Mesenchymal stem cell (in vitro differentiated cells and primary cell): Measurements from ENCODE around the gene KANK4.

ENCODE experiments used
- DNase-seq: peaks from one replicate; pipeline ENCODE4 v3.0.0-alpha.2; 2013
- H2AFZ ChIP-seq: one replicate; pipeline ENCODE4 v1.6.1; 2013; ENCODE audit warnings: low read depth, mild to moderate bottlenecking, control low read depth, inconsistent platforms, low read length, moderate library complexity
- H2AK5ac ChIP-seq: 2 replicates; pipeline ENCODE4 v1.6.1; 2013; ENCODE audit warnings: low read length, moderate library complexity, mild to moderate bottlenecking, inconsistent platforms; ENCODE audit not compliant: severe bottlenecking
- H2BK120ac ChIP-seq: one replicate; pipeline ENCODE4 v1.6.1; 2013; ENCODE audit warnings: low read depth, mild to moderate bottlenecking, inconsistent platforms, low read length, moderate library complexity
- H2BK12ac ChIP-seq, 2 experiments: one replicate each; pipeline ENCODE4 v1.6.1; 2013; ENCODE audit warnings: inconsistent platforms in 2 of 2, low read length in 2 of 2, mild to moderate bottlenecking in 2 of 2, moderate library complexity in 2 of 2, control low read depth in 1 of 2
- H2BK15ac ChIP-seq: one replicate; pipeline ENCODE4 v1.6.1; 2013; ENCODE audit warnings: mild to moderate bottlenecking, low read depth, inconsistent platforms; ENCODE audit not compliant: poor library complexity, severe bottlenecking
- H2BK5ac ChIP-seq: 2 replicates; pipeline ENCODE4 v1.6.1; 2013; ENCODE audit warnings: low read depth, mild to moderate bottlenecking, low read length, control low read depth, inconsistent platforms; ENCODE audit not compliant: poor library complexity, severe bottlenecking
- H3K14ac ChIP-seq, 2 experiments: one replicate each; pipeline ENCODE4 v1.6.1; 2013; ENCODE audit warnings: inconsistent platforms in 2 of 2, low read length in 2 of 2, control low read depth in 1 of 2, mild to moderate bottlenecking in 1 of 2, moderate library complexity in 1 of 2
- H3K18ac ChIP-seq, 2 experiments: one replicate each; pipeline ENCODE4 v1.6.1; 2013; ENCODE audit warnings: inconsistent platforms in 2 of 2, low read length in 2 of 2, control low read depth in 1 of 2, low read depth in 1 of 2, mild to moderate bottlenecking in 1 of 2
- H3K23ac ChIP-seq, 2 experiments: one replicate each; pipeline ENCODE4 v1.6.1; 2013; ENCODE audit warnings: inconsistent platforms in 2 of 2, low read length in 2 of 2, mild to moderate bottlenecking in 2 of 2, moderate library complexity in 2 of 2, control low read depth in 1 of 2
- H3K27ac ChIP-seq: 2 replicates; pipeline ENCODE4 v1.5.1; 2013; ENCODE audit warnings: mild to moderate bottlenecking, moderate library complexity, low read length, control low read depth, inconsistent platforms; ENCODE audit not compliant: poor library complexity, severe bottlenecking
- H3K27me3 ChIP-seq, 2 experiments: 2 replicates each; pipeline versions ENCODE4 v1.6.1 to v1.7.0; 2013; ENCODE audit warnings: low read length in 2 of 2, mild to moderate bottlenecking in 2 of 2, moderate library complexity in 2 of 2, control low read depth in 1 of 2, inconsistent platforms in 1 of 2; ENCODE audit not compliant: control insufficient read depth in 1 of 2, insufficient read depth in 1 of 2
- H3K36me3 ChIP-seq, 2 experiments: 2 replicates each; pipeline versions ENCODE4 v1.6.1 to v1.7.0; 2013; ENCODE audit warnings: low read length in 2 of 2, control low read depth in 1 of 2, inconsistent platforms in 1 of 2, low read depth in 1 of 2, mild to moderate bottlenecking in 1 of 2; ENCODE audit not compliant: insufficient read depth in 2 of 2, control insufficient read depth in 1 of 2
- H3K4ac ChIP-seq, 2 experiments: one replicate each; pipeline ENCODE4 v1.6.1; 2013; ENCODE audit warnings: inconsistent platforms in 2 of 2, low read length in 2 of 2, mild to moderate bottlenecking in 2 of 2, moderate library complexity in 2 of 2, control low read depth in 1 of 2, low read depth in 1 of 2
- H3K4me1 ChIP-seq: 2 replicates; pipeline ENCODE4 v1.6.1; 2013; ENCODE audit warnings: low read depth, low read length, control low read depth; ENCODE audit not compliant: control insufficient read depth, insufficient read depth
- H3K4me2 ChIP-seq: 2 replicates; pipeline ENCODE4 v1.6.1; 2013; ENCODE audit warnings: low read length, mild to moderate bottlenecking, inconsistent platforms; ENCODE audit not compliant: poor library complexity, severe bottlenecking
- H3K4me3 ChIP-seq, 2 experiments: 2 replicates each; pipeline versions ENCODE4 v1.5.1 to v1.7.0; 2013; ENCODE audit warnings: low read length in 2 of 2, mild to moderate bottlenecking in 2 of 2, control low read depth in 1 of 2, low read depth in 1 of 2; ENCODE audit not compliant: insufficient read depth in 1 of 2
- H3K79me1 ChIP-seq: replicated peaks from 2 replicates; pipeline ENCODE4 v1.6.1; 2013; ENCODE audit warnings: mild to moderate bottlenecking, control low read depth, low read length, inconsistent platforms; ENCODE audit not compliant: poor library complexity, severe bottlenecking
- H3K9ac ChIP-seq: 2 replicates; pipeline ENCODE4 v1.7.0; 2013; ENCODE audit warnings: mild to moderate bottlenecking, low read length, moderate library complexity
- H3K9me3 ChIP-seq: 2 replicates; pipeline ENCODE4 v1.7.0; 2013; ENCODE audit warnings: mild to moderate bottlenecking, low read length; ENCODE audit not compliant: control insufficient read depth
- H4K8ac ChIP-seq: one replicate; pipeline ENCODE4 v1.6.1; 2013; ENCODE audit warnings: inconsistent platforms, mild to moderate bottlenecking, low read length, moderate library complexity
- H4K91ac ChIP-seq: one replicate; pipeline ENCODE4 v1.6.1; 2013; ENCODE audit warnings: mild to moderate bottlenecking, low read length, inconsistent platforms
- whole genome bisulfite sequencing: methylation state at CpG from one replicate; pipeline ENCODE4 v1.1.7; 2013; ENCODE audit warnings: mixed read lengths; 5-methylcytosine and 5-hydroxymethylcytosine counted together

Gene KANK4

DNA sequence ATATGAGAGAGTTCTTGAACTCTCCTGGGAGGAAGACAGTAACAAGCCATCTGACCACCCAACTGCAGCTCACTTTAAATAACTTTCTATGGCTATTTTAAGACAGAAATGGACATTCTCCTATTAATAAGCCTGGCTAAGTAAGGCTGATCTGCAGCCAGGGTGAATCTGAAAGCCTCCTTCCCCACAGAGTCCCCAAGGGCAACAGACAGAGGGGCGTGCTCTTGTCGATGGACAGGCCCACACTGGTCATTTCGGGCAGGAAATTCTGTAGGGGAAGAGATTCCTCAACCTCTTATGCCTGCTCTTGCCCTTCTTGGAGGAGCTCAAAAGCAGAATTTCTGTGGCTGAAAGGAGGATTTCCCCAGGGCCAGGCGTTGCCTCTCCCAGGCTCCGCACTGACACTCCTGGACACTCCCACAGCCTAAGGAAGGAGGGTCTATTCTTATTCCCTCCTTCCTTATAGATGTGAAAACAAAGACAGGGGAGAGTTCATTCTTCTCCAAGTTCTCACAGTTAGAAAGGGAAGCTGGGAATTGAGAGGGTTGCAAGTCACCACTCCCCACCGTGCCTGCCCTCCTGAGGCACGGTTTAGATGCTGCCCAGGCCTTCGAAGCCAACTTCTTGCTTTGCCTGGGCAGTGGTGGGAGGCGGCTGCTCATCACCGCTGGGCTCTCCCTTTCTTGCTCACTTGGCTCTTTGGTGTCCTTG, 17.9 kb upstream of the KANK4 start:
- no peak overlapping the region for H3K4me3 ChIP-seq
- H3K4ac ChIP-seq, result no peak overlapping the region
- no peaks in the 10 kb centered on the region for H3K9me3 ChIP-seq
- H3K18ac ChIP-seq, result no peak overlapping the region
- no peak overlapping the region for H2BK120ac ChIP-seq
- H3K36me3 ChIP-seq, result no peaks in the 10 kb centered on the region
- no peak overlapping the region for H2BK12ac ChIP-seq
- DNase-seq, result no peak
- H3K27me3 ChIP-seq, result peaks cover 3 to 14% of the 10 kb centered on the region in 2 experiments
- H2BK15ac ChIP-seq, result no peak overlapping the region
- H3K27ac ChIP-seq, result no peak overlapping the region
- no peak overlapping the region for H3K4me2 ChIP-seq
- H3K79me1 ChIP-seq, result no peaks in the 10 kb centered on the region
- no peak overlapping the region for H2BK5ac ChIP-seq
- no peak overlapping the region for H3K9ac ChIP-seq
- H4K8ac ChIP-seq, result no peak overlapping the region
- no peak overlapping the region for H3K23ac ChIP-seq
- H3K14ac ChIP-seq, result no peak overlapping the region
- WGBS, result 85% methylated on average over 9 of the region's 10 CpGs
- H4K91ac ChIP-seq, result no peak overlapping the region
- peaks cover 3% of the 10 kb centered on the region for H3K4me1 ChIP-seq
- no peak overlapping the region for H2AK5ac ChIP-seq
- H2AFZ ChIP-seq, result no peak overlapping the region

DNA sequence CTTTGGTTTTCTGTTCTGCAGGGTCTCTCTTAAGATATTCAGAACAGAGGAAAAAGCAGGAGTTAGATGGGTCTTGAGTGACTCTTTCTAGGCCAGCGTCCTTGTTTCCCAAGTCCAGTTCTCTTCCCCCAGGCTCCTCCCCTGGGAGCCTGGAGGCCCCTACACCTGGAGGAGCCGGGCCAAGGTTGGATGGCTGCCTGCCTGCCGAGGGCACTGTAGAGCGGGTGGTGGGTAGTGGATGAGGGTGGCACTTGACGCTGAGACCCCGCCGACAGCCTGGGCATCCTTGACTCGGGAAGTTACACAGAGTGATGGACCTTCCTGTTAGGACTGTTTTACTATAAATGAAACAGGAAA, 17.4 kb upstream of the KANK4 start:
- no peak overlapping the region for H2BK15ac ChIP-seq
- H4K91ac ChIP-seq, result no peak overlapping the region
- H3K18ac ChIP-seq, result no peak overlapping the region
- no peaks in the 10 kb centered on the region for H3K36me3 ChIP-seq
- no peak overlapping the region for H2BK120ac ChIP-seq
- no peak overlapping the region for H3K4ac ChIP-seq
- H3K9ac ChIP-seq, result no peak overlapping the region
- H3K9me3 ChIP-seq, result no peaks in the 10 kb centered on the region
- H4K8ac ChIP-seq, result no peak overlapping the region
- no peak overlapping the region for H3K4me2 ChIP-seq
- peak overlapping the region; percentile 10 for H2BK5ac ChIP-seq
- peaks cover 3% of the 10 kb centered on the region for H3K4me1 ChIP-seq
- H3K27ac ChIP-seq, result no peak overlapping the region
- WGBS, result 93% methylated on average over 7 of the region's 8 CpGs
- H2AFZ ChIP-seq, result no peak overlapping the region
- H2BK12ac ChIP-seq, result no peak overlapping the region
- H2AK5ac ChIP-seq, result no peak overlapping the region
- H3K23ac ChIP-seq, result no peak overlapping the region
- peaks cover 3 to 10% of the 10 kb centered on the region in 2 experiments for H3K27me3 ChIP-seq
- H3K14ac ChIP-seq, result no peak overlapping the region
- no peak for DNase-seq
- H3K4me3 ChIP-seq, result no peak overlapping the region
- no peaks in the 10 kb centered on the region for H3K79me1 ChIP-seq

DNA sequence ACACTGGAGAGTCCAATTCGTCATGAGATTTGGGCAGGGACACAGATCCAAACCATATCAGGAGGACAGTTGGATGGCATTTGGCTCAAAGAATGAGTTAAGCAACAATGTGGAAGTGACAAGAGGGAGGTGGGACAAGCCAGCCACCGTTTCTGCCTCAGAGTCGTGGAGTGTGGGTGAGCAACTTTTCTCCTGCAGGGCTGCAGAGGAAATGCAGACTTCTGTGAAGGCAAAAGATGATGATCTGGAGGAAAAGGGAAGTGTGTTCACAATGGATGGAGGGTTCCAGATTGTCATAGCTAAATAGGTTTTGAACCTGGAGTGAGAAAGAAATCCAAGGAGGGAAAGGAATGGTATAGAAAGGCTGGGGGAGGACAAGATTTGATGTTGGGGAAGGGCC, 16.4 kb upstream of the KANK4 start:
- DNase-seq, result no peak
- Histone ChIP-seq H2BK120ac (no peak overlapping the region), H3K14ac (no peak overlapping the region), H3K36me3 (no peaks in the 10 kb centered on the region), H3K27ac (no peak overlapping the region), H4K91ac (no peak overlapping the region), H3K9me3 (no peaks in the 10 kb centered on the region), H2BK15ac (no peak overlapping the region), H3K4ac (no peak overlapping the region), H2BK5ac (no peak overlapping the region), H4K8ac (no peak overlapping the region), H3K4me1 (peaks cover 3% of the 10 kb centered on the region), H2AFZ (no peak overlapping the region), H3K4me3 (no peak overlapping the region), H3K23ac (no peak overlapping the region), H3K4me2 (no peak overlapping the region), H3K79me1 (no peaks in the 10 kb centered on the region), H2AK5ac (no peak overlapping the region), H2BK12ac (no peak overlapping the region), H3K9ac (no peak overlapping the region), H3K27me3 (peaks cover 0 to 12% of the 10 kb centered on the region in 2 experiments), H3K18ac (no peak overlapping the region)
- 38% methylated on average over 3 of the region's 3 CpGs for WGBS

DNA sequence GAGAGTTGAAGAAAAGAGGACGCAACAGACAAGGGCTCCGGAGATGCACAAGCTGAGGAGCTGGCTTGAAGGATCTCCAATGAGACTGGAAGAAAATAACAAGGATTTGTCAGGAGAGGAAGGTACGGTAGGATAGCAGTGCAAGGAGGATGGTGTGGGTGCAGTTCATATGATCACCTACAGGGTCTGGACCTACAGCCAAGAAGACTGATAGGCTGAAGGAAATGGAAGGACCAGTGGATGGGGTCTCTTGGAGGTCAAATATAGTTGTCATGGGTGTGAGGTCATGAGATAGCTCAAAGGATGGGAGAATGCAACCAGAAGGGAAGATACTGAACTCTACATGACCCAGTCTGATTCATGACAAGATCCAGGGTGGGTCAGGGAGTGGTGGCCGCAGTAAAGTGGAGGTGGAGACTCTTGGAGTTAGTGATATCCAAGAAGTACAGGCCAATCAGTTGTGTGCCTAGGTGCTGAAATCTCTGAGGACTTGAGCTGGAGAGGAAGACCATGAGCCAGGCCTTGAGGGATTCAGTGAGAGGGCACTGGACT, 15.3 kb upstream of the KANK4 start:
- H2AK5ac ChIP-seq, result no peak overlapping the region
- H3K27ac ChIP-seq, result no peak overlapping the region
- H3K4me1 ChIP-seq, result peaks cover 3% of the 10 kb centered on the region
- no peak overlapping the region for H3K4ac ChIP-seq
- no peaks in the 10 kb centered on the region for H3K9me3 ChIP-seq
- H3K4me2 ChIP-seq, result no peak overlapping the region
- no peak overlapping the region for H4K8ac ChIP-seq
- no peak overlapping the region for H2BK120ac ChIP-seq
- no peak overlapping the region for H4K91ac ChIP-seq
- no peak for DNase-seq
- no peaks in the 10 kb centered on the region for H3K79me1 ChIP-seq
- H3K4me3 ChIP-seq, result no peak overlapping the region
- no peak overlapping the region for H3K14ac ChIP-seq
- no peak overlapping the region for H2BK12ac ChIP-seq
- H3K18ac ChIP-seq, result no peak overlapping the region
- 94% methylated on average over 4 of the region's 4 CpGs for WGBS
- H3K36me3 ChIP-seq, result no peaks in the 10 kb centered on the region
- H2BK5ac ChIP-seq, result no peak overlapping the region
- no peak overlapping the region for H2AFZ ChIP-seq
- H3K9ac ChIP-seq, result no peak overlapping the region
- no peak overlapping the region for H2BK15ac ChIP-seq
- H3K27me3 ChIP-seq, result peaks cover 0 to 16% of the 10 kb centered on the region in 2 experiments
- no peak overlapping the region for H3K23ac ChIP-seq
